ENCODE data around the gene DNASE2B. TPM values are rescaled to one million over a fixed set of nuclear protein-coding genes. Genes with fewer than 3 reads are reported as not detected.

The DNASE2B gene
- total RNA-seq, 2 donors from 2014 or later, result not detected

DNA sequence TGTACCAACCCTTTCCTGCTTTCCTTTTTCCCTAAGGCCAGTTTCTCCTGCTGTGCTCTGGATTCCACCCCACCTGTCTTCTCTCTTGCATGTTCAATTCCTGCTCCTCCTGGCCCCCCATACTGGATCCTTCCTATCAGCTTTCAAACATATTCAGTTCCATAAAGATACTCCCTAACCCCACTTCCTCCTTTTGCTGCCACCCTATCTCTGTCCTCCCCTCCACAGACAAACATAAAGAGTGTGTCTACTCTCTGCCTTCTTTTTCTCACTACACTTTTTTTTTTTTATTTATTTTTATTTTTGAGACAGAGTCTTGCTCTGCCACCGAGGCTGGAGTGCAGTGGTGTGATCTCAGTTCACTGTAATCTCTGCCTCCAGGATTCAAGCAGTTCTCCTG, 63.8 kb downstream of the DNASE2B start:
- H3K36me3 ChIP-seq, result no peaks in the 10 kb centered on the region
- H3K9me3 ChIP-seq, result no peaks in the 10 kb centered on the region
- H3K27ac ChIP-seq, result no peak overlapping the region
- H3K4me1 ChIP-seq, result no peaks in the 10 kb centered on the region
- no peaks in the 10 kb centered on the region for H3K27me3 ChIP-seq
- no peak overlapping the region for H3K4me3 ChIP-seq
- DNase-seq (ENCODE audit: low spot score), result no peak
- TF ChIP-seq, protein P1, sequence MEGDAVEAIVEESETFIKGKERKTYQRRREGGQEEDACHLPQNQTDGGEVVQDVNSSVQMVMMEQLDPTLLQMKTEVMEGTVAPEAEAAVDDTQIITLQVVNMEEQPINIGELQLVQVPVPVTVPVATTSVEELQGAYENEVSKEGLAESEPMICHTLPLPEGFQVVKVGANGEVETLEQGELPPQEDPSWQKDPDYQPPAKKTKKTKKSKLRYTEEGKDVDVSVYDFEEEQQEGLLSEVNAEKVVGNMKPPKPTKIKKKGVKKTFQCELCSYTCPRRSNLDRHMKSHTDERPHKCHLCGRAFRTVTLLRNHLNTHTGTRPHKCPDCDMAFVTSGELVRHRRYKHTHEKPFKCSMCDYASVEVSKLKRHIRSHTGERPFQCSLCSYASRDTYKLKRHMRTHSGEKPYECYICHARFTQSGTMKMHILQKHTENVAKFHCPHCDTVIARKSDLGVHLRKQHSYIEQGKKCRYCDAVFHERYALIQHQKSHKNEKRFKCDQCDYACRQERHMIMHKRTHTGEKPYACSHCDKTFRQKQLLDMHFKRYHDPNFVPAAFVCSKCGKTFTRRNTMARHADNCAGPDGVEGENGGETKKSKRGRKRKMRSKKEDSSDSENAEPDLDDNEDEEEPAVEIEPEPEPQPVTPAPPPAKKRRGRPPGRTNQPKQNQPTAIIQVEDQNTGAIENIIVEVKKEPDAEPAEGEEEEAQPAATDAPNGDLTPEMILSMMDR (IDR thresholded peaks at IDR 0.05), result no peak

Other genes starting within 250 kb of the DNASE2B start
- 1 to 10 TPM in 1 of 2 donors, under 1 TPM in 1; 0.59 to 1.1 TPM for gene SAMD13, start 96.8 kb upstream of the DNASE2B start, total RNA-seq
- 10 to 100 TPM; 39.0 to 41.5 TPM for gene RPF1, start 80.8 kb downstream of the DNASE2B start, total RNA-seq
- gene SPATA1, start 107.9 kb downstream of the DNASE2B start, total RNA-seq, result 1 to 10 TPM in 1 of 2 donors, under 1 TPM in 1; 0.67 to 1.5 TPM
- 100 to 1,000 TPM; 143 to 198 TPM for gene GNG5, start 108.1 kb downstream of the DNASE2B start, total RNA-seq
- gene CTBS, start 176.0 kb downstream of the DNASE2B start, total RNA-seq, result 1 to 10 TPM; 7.5 to 9.2 TPM